Neural cell (in vitro differentiated cells): Measurements from ENCODE around the gene HOXC9. TPM values are rescaled to one million over a fixed set of nuclear protein-coding genes. Genes with fewer than 3 reads are reported as not detected.

Source experiments
- H2AFZ ChIP-seq: fragments of 200-600, 300-800 bp; sonication (generic), shearing (Covaris generic); 2 replicates; pipeline ENCODE4 v1.6.0; 2014; ENCODE audit warnings: low read depth, mild to moderate bottlenecking, antibody characterized with exemption, low read length, moderate library complexity
- H3F3A ChIP-seq: fragments of 200-600 bp; shearing (Covaris generic); 2 replicates; pipeline ENCODE4 v1.6.1; 2016; ENCODE audit warnings: mild to moderate bottlenecking, moderate library complexity, mixed read lengths, antibody characterized with exemption, low read length; ENCODE audit not compliant: insufficient read depth, poor library complexity, severe bottlenecking
- H3K27ac ChIP-seq: fragments of 200-600, 300-800 bp; sonication (generic), shearing (Covaris generic); 2 replicates; pipeline ENCODE4 v1.5.1; 2014; ENCODE audit warnings: mild to moderate bottlenecking, low read length, moderate library complexity
- H3K27me3 ChIP-seq: fragments of 300-800, 200-600 bp; sonication (generic), shearing (Covaris generic); 2 replicates; pipeline ENCODE4 v1.6.0; 2014; ENCODE audit warnings: mild to moderate bottlenecking, low read depth, low read length, moderate library complexity; ENCODE audit not compliant: insufficient read depth
- H3K36me3 ChIP-seq: fragments of 300-800, 200-600 bp; sonication (generic), shearing (Covaris generic); 2 replicates; pipeline ENCODE4 v1.5.1; 2014; ENCODE audit warnings: mild to moderate bottlenecking, antibody characterized with exemption, low read length, moderate library complexity; ENCODE audit not compliant: insufficient read depth
- H3K4me2 ChIP-seq: fragments of 300-800, 200-600 bp; sonication (generic), shearing (Covaris generic); 2 replicates; pipeline ENCODE4 v1.6.0; 2014; ENCODE audit warnings: mild to moderate bottlenecking, low read length
- H3K4me3 ChIP-seq: fragments of 300-800, 200-600 bp; sonication (generic), shearing (Covaris generic); 2 replicates; pipeline ENCODE4 v1.5.1; 2014; ENCODE audit warnings: mild to moderate bottlenecking, low read length, moderate library complexity
- H3K79me2 ChIP-seq: fragments of 200-600 bp; shearing (Covaris generic); replicated peaks from 2 replicates; pipeline ENCODE4 v1.6.0; 2014; ENCODE audit warnings: mild to moderate bottlenecking, low read length, moderate library complexity; ENCODE audit not compliant: insufficient read depth
- H3K9ac ChIP-seq: fragments of 300-800, 200-600 bp; sonication (generic), shearing (Covaris generic); 2 replicates; pipeline ENCODE4 v1.6.1; 2016; ENCODE audit warnings: mild to moderate bottlenecking, low read length, mixed read lengths
- H3K9me2 ChIP-seq: fragments of 200-600 bp; shearing (Covaris generic); 2 replicates; pipeline ENCODE4 v1.6.1; 2016; ENCODE audit warnings: mild to moderate bottlenecking, low read length, mixed read lengths; ENCODE audit not compliant: insufficient read depth
- H3K9me3 ChIP-seq: fragments of 200-600, 300-800 bp; sonication (generic), shearing (Covaris generic); 2 replicates; pipeline ENCODE4 v1.6.1; 2016; ENCODE audit warnings: mild to moderate bottlenecking, mixed run types, low read length, moderate library complexity, mixed read lengths
- H4K20me1 ChIP-seq: fragments of 200-600 bp; shearing (Covaris generic); 2 replicates; pipeline ENCODE4 v1.6.1; 2016; ENCODE audit warnings: mild to moderate bottlenecking, mixed run types; ENCODE audit not compliant: insufficient read depth
- CTCF ChIP-seq: fragments of 450-650 bp; IDR thresholded peaks from 2 replicates; pipeline ENCODE4 v1.5.1; 2014; ENCODE audit warnings: antibody characterized with exemption, mild to moderate bottlenecking, moderate library complexity; ENCODE audit not compliant: poor library complexity, severe bottlenecking
- EZH2 ChIP-seq: fragments of 200-600, 300-800 bp; shearing (Covaris generic), sonication (generic); IDR thresholded peaks from 2 replicates; pipeline ENCODE4 v1.6.1; 2014; ENCODE audit warnings: antibody characterized with exemption, low read length, borderline replicate concordance, mild to moderate bottlenecking; ENCODE audit not compliant: insufficient read depth, poor library complexity, severe bottlenecking
- MXI1 ChIP-seq: fragments of 450-650 bp; conservative IDR thresholded peaks from 2 replicates; pipeline ENCODE4 v1.6.1; 2014; ENCODE audit warnings: antibody characterized with exemption, mild to moderate bottlenecking; ENCODE audit not compliant: poor library complexity, severe bottlenecking
- RAD21 ChIP-seq: fragments of 450-650 bp; conservative IDR thresholded peaks from 2 replicates; pipeline ENCODE4 v1.6.1; 2014; ENCODE audit warnings: antibody characterized with exemption, mild to moderate bottlenecking, moderate library complexity
- REST ChIP-seq: IDR thresholded peaks from 2 replicates; pipeline ENCODE4 v1.6.1; 2012; ENCODE audit warnings: borderline replicate concordance
- TAF1 ChIP-seq: IDR thresholded peaks from 2 replicates; pipeline ENCODE4 v1.6.1; 2012; ENCODE audit warnings: low read depth
- polyA plus RNA-seq: library from polyadenylated mRNA; depleted of rRNA; stranded (reverse); fragments of >200 nt; gene quantifications from 2 replicates; pipeline ENCODE4 v1.2.3, GENCODE V29; 2014

The HOXC9 gene
- polyA plus RNA-seq, 1 donor from 2014 or later = not detected

- H2AFZ ChIP-seq = no peak overlapping the region
These were observed 7.7 kb downstream of the HOXC9 start for GRCh38 chr12:54007538-54008259.

GRCh38 chr12:54008260-54008552 is 8.2 kb downstream of the HOXC9 start:
- H3K9me3 ChIP-seq = no peaks in the 10 kb centered on the region
- H3K27ac ChIP-seq = no peak overlapping the region
- H3K79me2 ChIP-seq = no peaks in the 10 kb centered on the region
- H3K4me3 ChIP-seq = no peak overlapping the region
- no peak for TF ChIP-seq EZH2
- no peak for TF ChIP-seq RAD21
- no peak for TF ChIP-seq MXI1
- TF ChIP-seq REST = no peak
- TF ChIP-seq CTCF = no peak
- no peak for TF ChIP-seq TAF1
- H3K9ac ChIP-seq = no peak overlapping the region
- no peaks in the 10 kb centered on the region for H4K20me1 ChIP-seq
- no peak overlapping the region for H3K4me2 ChIP-seq
- H3K36me3 ChIP-seq = no peaks in the 10 kb centered on the region
- no peak overlapping the region for H2AFZ ChIP-seq
- H3K27me3 ChIP-seq = peaks cover 99% of the 10 kb centered on the region
- no peaks in the 10 kb centered on the region for H3F3A ChIP-seq
- no peaks in the 10 kb centered on the region for H3K9me2 ChIP-seq

More at GRCh38 chr12:54007538-54008259, 7.7 kb downstream of the HOXC9 start:
- Histone ChIP-seq H3K9me2 (no peaks in the 10 kb centered on the region), H3K4me3 (no peak overlapping the region), H3F3A (no peaks in the 10 kb centered on the region), H3K79me2 (no peaks in the 10 kb centered on the region), H3K4me2 (no peak overlapping the region), H3K9ac (no peak overlapping the region), H3K27me3 (peaks cover 99% of the 10 kb centered on the region), H3K36me3 (no peaks in the 10 kb centered on the region), H4K20me1 (no peaks in the 10 kb centered on the region), H3K9me3 (no peaks in the 10 kb centered on the region), H3K27ac (no peak overlapping the region)
- TF ChIP-seq CTCF (no peak), REST (no peak), RAD21 (no peak), EZH2 (no peak)
